HL-60 (cell line): ENCODE measurements around the gene ZNF292.

Experiments used
- GABPA ChIP-seq: IDR thresholded peaks from 2 replicates; pipeline ENCODE4 v1.6.1; 2012; ENCODE audit warnings: low read depth
- POLR2AphosphoS5 ChIP-seq: IDR thresholded peaks from 2 replicates; pipeline ENCODE4 v1.6.1; 2012; ENCODE audit warnings: low read depth
- SPI1 ChIP-seq: IDR thresholded peaks from 2 replicates; pipeline ENCODE4 v1.6.1; 2012; ENCODE audit warnings: low read depth, mild to moderate bottlenecking, borderline replicate concordance
- TF ChIP-seq, protein P1 (sequence below): IDR thresholded peaks from one replicate; pipeline ENCODE4 v1.5.1; 2011; ENCODE audit warnings: low read length, control low read depth, inconsistent platforms; ENCODE audit not compliant: insufficient read depth
- TF ChIP-seq, protein P2 (sequence below): IDR thresholded peaks from 2 replicates; pipeline ENCODE4 v1.6.1; 2012; ENCODE audit warnings: low read depth; ENCODE audit not compliant: insufficient replicate concordance

DNA sequence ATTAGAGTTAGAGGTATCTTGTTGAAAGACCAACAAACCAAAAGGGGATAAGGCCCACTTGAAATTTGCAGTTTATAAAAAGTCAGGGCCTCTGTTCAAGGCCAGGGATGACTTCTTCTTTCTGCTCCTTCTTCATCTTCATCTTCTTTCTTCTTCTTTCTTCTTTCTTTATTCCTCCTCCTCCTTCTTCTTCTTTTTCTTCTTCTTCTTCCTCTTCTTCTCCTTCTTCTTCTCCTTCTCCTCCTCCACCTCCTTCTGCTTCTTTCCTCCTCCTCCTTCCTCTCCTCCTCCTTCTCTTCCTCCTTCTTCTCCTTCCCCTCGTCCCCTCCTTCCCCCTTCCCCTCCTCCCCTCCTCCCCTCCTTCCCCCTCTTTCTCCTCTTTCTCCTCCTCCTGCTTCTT is 18.4 kb upstream of the ZNF292 start:
- TF ChIP-seq POLR2AphosphoS5, result no peak
- TF ChIP-seq, protein P1, sequence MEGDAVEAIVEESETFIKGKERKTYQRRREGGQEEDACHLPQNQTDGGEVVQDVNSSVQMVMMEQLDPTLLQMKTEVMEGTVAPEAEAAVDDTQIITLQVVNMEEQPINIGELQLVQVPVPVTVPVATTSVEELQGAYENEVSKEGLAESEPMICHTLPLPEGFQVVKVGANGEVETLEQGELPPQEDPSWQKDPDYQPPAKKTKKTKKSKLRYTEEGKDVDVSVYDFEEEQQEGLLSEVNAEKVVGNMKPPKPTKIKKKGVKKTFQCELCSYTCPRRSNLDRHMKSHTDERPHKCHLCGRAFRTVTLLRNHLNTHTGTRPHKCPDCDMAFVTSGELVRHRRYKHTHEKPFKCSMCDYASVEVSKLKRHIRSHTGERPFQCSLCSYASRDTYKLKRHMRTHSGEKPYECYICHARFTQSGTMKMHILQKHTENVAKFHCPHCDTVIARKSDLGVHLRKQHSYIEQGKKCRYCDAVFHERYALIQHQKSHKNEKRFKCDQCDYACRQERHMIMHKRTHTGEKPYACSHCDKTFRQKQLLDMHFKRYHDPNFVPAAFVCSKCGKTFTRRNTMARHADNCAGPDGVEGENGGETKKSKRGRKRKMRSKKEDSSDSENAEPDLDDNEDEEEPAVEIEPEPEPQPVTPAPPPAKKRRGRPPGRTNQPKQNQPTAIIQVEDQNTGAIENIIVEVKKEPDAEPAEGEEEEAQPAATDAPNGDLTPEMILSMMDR, result no peak
- no peak for TF ChIP-seq GABPA
- TF ChIP-seq, protein P2, sequence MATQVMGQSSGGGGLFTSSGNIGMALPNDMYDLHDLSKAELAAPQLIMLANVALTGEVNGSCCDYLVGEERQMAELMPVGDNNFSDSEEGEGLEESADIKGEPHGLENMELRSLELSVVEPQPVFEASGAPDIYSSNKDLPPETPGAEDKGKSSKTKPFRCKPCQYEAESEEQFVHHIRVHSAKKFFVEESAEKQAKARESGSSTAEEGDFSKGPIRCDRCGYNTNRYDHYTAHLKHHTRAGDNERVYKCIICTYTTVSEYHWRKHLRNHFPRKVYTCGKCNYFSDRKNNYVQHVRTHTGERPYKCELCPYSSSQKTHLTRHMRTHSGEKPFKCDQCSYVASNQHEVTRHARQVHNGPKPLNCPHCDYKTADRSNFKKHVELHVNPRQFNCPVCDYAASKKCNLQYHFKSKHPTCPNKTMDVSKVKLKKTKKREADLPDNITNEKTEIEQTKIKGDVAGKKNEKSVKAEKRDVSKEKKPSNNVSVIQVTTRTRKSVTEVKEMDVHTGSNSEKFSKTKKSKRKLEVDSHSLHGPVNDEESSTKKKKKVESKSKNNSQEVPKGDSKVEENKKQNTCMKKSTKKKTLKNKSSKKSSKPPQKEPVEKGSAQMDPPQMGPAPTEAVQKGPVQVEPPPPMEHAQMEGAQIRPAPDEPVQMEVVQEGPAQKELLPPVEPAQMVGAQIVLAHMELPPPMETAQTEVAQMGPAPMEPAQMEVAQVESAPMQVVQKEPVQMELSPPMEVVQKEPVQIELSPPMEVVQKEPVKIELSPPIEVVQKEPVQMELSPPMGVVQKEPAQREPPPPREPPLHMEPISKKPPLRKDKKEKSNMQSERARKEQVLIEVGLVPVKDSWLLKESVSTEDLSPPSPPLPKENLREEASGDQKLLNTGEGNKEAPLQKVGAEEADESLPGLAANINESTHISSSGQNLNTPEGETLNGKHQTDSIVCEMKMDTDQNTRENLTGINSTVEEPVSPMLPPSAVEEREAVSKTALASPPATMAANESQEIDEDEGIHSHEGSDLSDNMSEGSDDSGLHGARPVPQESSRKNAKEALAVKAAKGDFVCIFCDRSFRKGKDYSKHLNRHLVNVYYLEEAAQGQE, result no peak
- TF ChIP-seq SPI1, result no peak
